Stimulated activated CD8-positive, alpha-beta memory T cell treated with anti-CD3 and anti-CD28 coated beads, Interleukin-15, amount 100 ng/mL, for 1 hour (primary cell): ENCODE results near the gene SRRM4.
"Not testable (repeated sequence)": the region's sequence is repeated elsewhere in the genome, so short reads cannot be mapped to it uniquely, and the experiment has no call there.

Source experiments
- DNase-seq: peaks from one replicate; pipeline ENCODE4 v3.0.0-alpha.2; 2020; ENCODE audit warnings: low read depth

SRRM4 gene

GRCh38 chr12:118981285-118982211, at the start of gene SRRM4:
Gene SRRM4, plus strand, starts transcription at chr12:118981541. Its CDS starts 342 bp downstream, at chr12:118981883.
- DNase-seq = no peak

- no peak for DNase-seq
These were observed 35.1 kb upstream of the SRRM4 start for GRCh38 chr12:118946256-118946655.

GRCh38 chr12:118958520-118958919, 22.8 kb upstream of the SRRM4 start:
- no peak for DNase-seq

GRCh38 chr12:118959348-118959747, 22.0 kb upstream of the SRRM4 start:
- DNase-seq = no peak

GRCh38 chr12:118959985-118960560, 21.3 kb upstream of the SRRM4 start:
- DNase-seq = no peak

GRCh38 chr12:118960865-118961264, 20.5 kb upstream of the SRRM4 start:
- no peak for DNase-seq

- DNase-seq = no peak
These were observed 16.4 kb upstream of the SRRM4 start for GRCh38 chr12:118964988-118965387.

- no peak for DNase-seq
These were observed 10.5 kb upstream of the SRRM4 start for GRCh38 chr12:118970856-118971255.

- no peak for DNase-seq
These were observed 8.4 kb upstream of the SRRM4 start for GRCh38 chr12:118972982-118973381.

GRCh38 chr12:118979763-118980406, 1.5 kb upstream of the SRRM4 start:
- no peak for DNase-seq

GRCh38 chr12:118980407-118981014, 830 bp upstream of the SRRM4 start:
- no peak for DNase-seq

- DNase-seq = no peak
These were observed 961 bp downstream of the SRRM4 start for GRCh38 chr12:118982302-118982701.

- no peak for DNase-seq
These were observed 1.8 kb downstream of the SRRM4 start for GRCh38 chr12:118982984-118983761.

GRCh38 chr12:118984161-118984943, 3.0 kb downstream of the SRRM4 start:
- no peak for DNase-seq

GRCh38 chr12:118986050-118986449, 4.7 kb downstream of the SRRM4 start:
- DNase-seq = no peak

GRCh38 chr12:118999107-118999506, 17.8 kb downstream of the SRRM4 start:
- DNase-seq = no peak

- no peak for DNase-seq
These were observed 23.7 kb downstream of the SRRM4 start for GRCh38 chr12:119005085-119005484.

- DNase-seq = no peak
These were observed 24.6 kb downstream of the SRRM4 start for GRCh38 chr12:119005913-119006312.

- no peak for DNase-seq
These were observed 25.4 kb downstream of the SRRM4 start for GRCh38 chr12:119006746-119007145.

GRCh38 chr12:119008273-119008672, 26.9 kb downstream of the SRRM4 start:
- not testable (repeated sequence) for DNase-seq

- DNase-seq = no peak
These were observed 27.4 kb downstream of the SRRM4 start for GRCh38 chr12:119008691-119009221.
